ENCODE data around the gene ZFP28.

The ZFP28 gene

DNA sequence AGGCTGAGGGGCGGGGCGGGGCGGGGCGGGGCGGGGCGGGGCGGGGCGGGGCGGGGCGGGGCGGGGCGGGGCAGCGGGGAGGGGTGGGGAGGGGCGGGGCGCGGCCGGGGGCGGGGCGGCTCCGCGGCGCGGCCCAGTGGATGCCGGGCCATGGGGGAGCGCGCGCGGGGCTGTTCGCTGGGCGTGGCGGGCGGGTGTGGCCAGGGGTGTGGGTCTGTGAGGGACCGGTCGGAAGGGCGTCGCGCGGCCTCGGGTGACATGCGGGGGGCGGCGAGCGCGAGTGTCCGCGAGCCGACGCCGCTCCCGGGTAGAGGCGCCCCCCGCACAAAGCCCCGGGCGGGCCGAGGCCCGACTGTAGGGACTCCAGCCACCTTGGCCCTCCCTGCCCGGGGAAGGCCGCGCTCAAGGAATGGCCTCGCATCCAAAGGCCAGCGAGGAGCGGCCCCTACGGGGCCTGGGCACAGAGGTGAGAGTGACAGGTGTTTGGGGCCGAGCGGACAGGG lies at the start of gene ZFP28:
ZFP28 (plus strand) TSS at position 188 of the 503 bp plus-strand sequence; CDS start at position 259, 71 bp downstream.
- DNase-seq (ENCODE audit: low read depth, low spot score), result peak; percentile 64

DNA sequence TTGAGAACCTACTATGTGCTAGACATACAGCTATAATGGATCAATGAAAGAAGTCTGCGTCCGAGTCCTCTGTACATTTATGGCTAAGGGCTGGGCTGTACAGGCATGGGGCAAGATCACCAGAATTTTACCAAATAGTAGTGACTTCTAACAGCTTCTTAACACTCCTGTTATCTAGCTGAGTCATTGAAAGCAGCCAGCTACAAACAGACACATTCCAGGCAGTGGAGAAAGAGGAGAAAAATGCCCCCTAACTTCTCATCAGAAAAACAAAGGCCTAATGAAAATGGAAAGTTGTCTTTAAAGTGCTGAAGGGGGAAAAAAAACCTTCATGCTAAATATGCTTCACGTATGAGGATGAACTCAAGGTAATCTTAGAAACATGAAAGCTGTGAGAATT lies 47.3 kb upstream of the ZFP28 start:
- no peak for DNase-seq (ENCODE audit: low read depth, low spot score)

GRCh38 chr19:56504581-56504980 lies 34.2 kb upstream of the ZFP28 start:
- DNase-seq (ENCODE audit: low read depth, low spot score), result no peak

GRCh38 chr19:56507446-56508289 lies 31.1 kb upstream of the ZFP28 start, which contains the start of gene ZNF471:
ZNF471 (plus strand) TSS chr19:56507855; CDS start chr19:56511572, 3,717 bp downstream.
- peak; percentile 100 for DNase-seq (ENCODE audit: low read depth, low spot score)

DNA sequence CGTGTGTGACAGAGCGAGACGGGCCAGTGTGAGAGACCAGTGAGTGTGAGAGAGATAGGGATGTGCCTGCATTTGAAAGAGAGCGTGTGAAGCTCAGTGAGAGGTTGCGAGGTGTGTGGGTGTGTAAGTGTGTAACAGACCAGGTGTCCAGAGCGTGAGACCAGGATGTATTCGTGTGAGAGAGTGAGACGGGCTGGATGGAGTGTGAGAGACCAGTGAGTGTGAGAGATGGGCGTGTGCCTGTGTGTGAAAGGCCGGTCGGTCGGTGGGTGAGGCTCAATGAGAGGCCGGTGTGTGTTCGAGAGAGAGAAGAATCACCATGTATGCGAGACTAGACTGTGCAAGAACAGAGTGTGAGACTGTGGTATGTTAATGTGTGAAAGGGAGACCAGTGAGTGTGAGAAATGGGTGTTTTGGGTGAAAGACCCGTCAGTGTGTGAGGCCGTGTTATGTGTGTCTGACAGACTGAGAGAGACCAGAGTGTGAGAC lies 30.4 kb upstream of the ZFP28 start:
- no peak for DNase-seq (ENCODE audit: low read depth, low spot score)

DNA sequence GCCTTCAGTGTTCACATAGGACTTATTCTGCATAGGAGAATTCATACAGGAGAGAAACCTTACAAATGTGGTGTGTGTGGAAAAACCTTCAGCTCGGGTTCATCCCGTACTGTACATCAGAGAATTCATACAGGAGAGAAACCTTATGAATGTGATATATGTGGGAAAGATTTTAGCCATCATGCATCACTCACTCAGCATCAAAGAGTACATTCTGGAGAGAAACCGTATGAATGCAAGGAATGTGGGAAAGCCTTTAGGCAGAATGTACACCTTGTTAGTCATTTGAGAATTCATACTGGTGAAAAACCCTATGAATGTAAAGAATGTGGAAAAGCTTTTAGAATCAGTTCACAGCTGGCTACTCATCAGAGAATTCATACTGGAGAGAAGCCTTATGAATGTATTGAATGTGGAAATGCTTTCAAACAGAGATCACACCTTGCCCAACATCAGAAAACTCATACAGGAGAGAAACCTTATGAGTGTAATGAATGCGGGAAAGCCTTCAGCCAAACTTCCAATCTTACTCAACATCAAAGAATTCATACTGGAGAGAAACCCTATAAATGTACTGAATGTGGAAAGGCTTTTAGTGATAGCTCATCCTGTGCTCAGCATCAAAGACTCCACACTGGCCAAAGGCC lies 13.4 kb upstream of the ZFP28 start:
- DNase-seq (ENCODE audit: low read depth, low spot score), result no peak

GRCh38 chr19:56537442-56537841 lies 1.3 kb upstream of the ZFP28 start:
- DNase-seq (ENCODE audit: low read depth, low spot score), result no peak

DNA sequence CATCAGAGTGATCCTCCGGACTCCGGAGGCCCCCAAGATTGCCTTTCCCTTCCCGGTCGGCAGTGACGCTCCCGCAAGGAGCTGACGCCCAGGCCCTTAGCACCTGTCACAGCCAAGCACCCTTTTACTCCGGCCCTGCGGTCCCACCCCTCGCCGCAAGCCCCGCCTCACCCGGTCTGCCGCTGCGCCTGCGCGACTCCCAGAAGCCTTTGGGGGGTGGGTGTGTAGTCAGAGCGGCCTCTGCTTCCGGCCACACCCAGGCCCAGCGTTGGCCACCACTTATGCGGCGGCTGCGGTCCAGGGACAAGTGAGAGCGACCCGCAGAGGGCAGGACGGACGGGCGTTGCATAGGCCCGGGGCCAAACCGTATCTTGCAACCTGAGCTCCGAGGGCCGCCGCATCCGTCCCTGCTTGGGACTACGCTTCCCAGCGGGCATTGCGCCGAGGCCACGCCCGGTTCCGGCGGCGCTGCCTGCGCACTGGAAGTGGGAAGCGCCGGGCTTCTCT lies 441 bp upstream of the ZFP28 start:
- peak; percentile 96 for DNase-seq (ENCODE audit: low read depth, low spot score)

- no peak for DNase-seq (ENCODE audit: low read depth, low spot score)
These were observed 5.0 kb downstream of the ZFP28 start for GRCh38 chr19:56543776-56544175.

GRCh38 chr19:56547535-56547934 lies 8.8 kb downstream of the ZFP28 start:
- DNase-seq (ENCODE audit: low read depth, low spot score), result no peak

- DNase-seq (ENCODE audit: low read depth, low spot score), result no peak
These were observed 15.6 kb downstream of the ZFP28 start for GRCh38 chr19:56554272-56554869.

GRCh38 chr19:56562766-56563165 lies 24.0 kb downstream of the ZFP28 start:
- DNase-seq (ENCODE audit: low read depth, low spot score), result no peak

- no peak for DNase-seq (ENCODE audit: low read depth, low spot score)
These were observed 28.1 kb downstream of the ZFP28 start for GRCh38 chr19:56566904-56567273.

- peak; percentile 91 for DNase-seq (ENCODE audit: low read depth, low spot score)
These were observed 28.7 kb downstream of the ZFP28 start, which contains the start of gene ZNF470 for GRCh38 chr19:56567274-56568120. ZNF470 (plus strand) TSS chr19:56567468; CDS start chr19:56570312, 2,844 bp downstream.

DNA sequence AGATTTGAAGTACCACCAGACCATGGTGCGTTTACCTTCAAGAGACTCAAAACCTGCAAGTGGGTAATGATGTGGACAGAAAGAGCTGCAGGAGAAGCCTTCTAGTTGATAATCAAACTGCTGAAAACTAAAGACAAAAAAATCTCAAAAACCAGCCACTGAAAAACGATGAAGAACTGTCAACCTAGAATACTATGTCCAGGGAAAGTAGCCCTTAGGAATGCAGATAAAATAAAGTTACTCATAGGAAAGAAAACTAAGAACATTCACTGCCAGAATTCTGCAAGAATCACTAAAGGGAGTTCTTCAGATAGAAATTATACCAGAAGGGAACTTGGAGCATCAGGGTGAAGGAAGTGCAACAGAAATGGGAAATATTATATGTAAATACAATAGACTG lies 33.8 kb downstream of the ZFP28 start:
- no peak for DNase-seq (ENCODE audit: low read depth, low spot score)

DNA sequence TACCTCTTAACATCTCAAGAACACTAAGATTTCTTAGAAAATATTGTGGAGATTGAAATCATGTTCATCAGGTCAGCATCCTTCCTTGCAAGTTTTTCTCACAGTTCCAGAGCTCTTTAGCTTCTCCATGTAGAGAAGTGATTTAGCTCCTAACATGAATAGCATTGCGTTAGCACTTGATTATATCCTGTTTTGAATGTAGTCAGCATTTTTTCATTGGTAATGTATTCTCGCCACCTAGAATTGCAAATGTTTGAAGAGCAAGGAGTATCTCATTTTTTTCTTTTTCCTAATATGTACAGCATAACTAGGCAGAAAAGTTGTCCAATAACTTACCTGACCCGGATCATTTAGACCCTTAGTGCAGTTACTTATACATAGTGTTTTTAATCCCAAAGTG lies 35.2 kb downstream of the ZFP28 start:
- no peak for DNase-seq (ENCODE audit: low read depth, low spot score)

DNA sequence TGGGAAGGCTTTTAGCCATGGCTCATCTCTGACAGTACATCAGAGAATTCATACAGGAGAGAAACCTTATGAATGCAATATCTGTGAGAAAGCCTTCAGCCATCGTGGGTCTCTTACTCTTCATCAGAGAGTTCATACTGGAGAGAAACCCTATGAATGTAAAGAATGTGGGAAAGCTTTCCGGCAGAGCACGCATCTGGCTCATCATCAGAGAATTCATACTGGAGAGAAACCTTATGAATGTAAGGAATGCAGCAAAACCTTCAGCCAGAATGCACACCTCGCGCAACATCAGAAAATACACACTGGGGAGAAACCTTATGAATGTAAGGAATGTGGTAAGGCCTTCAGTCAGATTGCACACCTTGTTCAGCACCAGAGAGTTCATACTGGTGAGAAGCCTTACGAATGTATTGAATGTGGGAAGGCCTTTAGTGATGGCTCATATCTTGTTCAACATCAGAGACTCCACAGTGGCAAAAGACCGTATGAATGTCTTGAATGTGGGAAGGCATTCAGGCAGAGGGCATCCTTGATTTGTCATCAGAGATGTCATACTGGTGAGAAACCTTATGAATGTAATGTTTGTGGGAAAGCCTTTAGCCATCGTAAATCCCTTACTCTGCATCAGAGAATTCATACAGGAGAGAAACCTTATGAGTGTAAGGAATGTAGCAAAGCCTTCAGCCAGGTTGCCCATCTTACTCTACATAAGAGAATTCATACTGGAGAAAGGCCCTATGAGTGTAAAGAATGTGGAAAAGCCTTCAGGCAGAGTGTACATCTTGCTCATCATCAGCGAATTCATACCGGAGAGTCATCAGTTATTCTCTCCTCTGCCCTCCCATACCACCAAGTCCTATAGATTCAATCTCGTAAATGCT lies 39.2 kb downstream of the ZFP28 start:
- DNase-seq (ENCODE audit: low read depth, low spot score), result no peak

- no peak for DNase-seq (ENCODE audit: low read depth, low spot score)
These were observed 55.7 kb downstream of the ZFP28 start for GRCh38 chr19:56594446-56594782.

DNA sequence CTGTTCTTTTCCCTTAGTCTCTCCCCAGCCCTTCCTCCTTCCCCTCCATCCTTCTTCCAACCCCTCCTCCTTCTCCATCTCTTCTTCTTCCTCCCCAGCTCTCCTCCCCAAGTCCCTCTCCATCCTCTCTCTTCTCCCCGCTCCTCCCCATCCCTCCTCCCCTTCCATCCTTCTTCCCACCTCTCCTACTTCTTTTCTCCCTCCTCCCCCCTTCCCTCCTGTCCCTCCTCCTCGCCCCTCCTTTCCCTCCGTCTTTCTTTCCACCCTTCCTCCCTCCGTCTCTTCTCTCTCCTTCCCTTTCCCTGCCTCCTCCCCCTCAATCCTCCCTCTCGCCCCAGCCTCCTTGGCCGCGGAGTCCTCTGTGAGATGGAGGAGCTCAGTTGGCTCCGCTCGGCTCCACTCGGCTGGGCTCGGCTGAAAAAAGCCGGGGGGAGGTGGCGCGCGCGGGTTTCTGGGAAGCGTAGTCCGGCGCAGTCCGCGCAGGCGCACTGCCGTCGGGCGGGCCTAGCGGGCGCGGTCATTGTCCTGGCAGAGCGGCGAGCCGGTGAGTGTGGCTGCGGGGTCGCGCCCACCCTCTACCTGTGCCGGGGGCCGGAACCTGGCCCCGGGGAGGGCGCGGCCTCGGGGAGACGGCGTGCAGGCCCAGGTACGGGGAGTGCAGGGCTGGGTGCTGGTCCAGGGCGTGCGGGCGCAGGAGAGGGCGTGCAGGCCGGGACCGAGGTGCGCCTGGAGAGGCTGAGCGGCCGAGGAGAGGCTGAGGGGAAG lies 56.2 kb downstream of the ZFP28 start, which contains the start of gene ZNF71:
ZNF71 (plus strand) TSS at position 520 of the 765 bp plus-strand sequence. CDS start 6,257 bp downstream, outside the sequence.
- peak; percentile 93 for DNase-seq (ENCODE audit: low read depth, low spot score)

Measured in ELF-1 (cell line).